ENCODE results near the gene NTRK3. TPM values are rescaled to one million over a fixed set of nuclear protein-coding genes. Genes with fewer than 3 reads are reported as not detected.

Gene NTRK3
- total RNA-seq, 4 donors from 2014 or later: 0.94 to 3.2 (median 1.8) TPM

GRCh38 chr15:87871731-87872320 is 384.7 kb downstream of the NTRK3 start:
- Histone ChIP-seq H3K9me3 (no peaks in the 10 kb centered on the region), H3K4me1 (no peaks in the 10 kb centered on the region), H3K4me3 (replicated peaks in 1 of 3) (no peak overlapping the region), H3K36me3 (no peaks in the 10 kb centered on the region), H3K27ac (no peak overlapping the region), H3K27me3 (no peaks in the 10 kb centered on the region)
- TF ChIP-seq POLR2A (IDR thresholded peaks at IDR 0.05): no peak
- no peak for TF ChIP-seq CTCF (IDR thresholded peaks at IDR 0.05)
- 70 to 80% methylated on average over 3 of the region's 3 CpGs for WGBS, 2 donors
- no peak for DNase-seq
- intact Hi-C loops (cut with DNase I): no loop called here

DNA sequence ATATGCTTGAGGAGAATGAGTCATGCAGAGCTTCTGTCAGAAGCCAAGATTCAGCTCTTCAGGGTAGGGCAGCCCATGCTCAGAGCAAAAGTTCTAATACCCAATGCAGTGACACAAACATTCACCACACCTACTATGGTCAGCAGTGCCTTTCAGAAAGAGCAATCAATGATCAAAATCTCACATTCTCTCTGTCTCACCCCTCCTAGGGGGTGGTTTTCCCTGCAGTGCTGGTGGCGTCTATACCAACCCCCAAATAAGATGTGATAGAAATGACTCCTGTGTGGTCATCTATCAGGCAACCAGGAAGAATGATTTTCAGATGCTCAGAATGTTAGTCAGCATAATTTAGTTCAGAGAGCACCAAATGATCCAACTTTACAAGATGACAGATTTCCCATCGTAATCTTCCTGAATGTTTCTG is 385.3 kb downstream of the NTRK3 start:
- Histone ChIP-seq H3K4me3 (replicated peaks in 1 of 3) (no peak overlapping the region), H3K36me3 (no peaks in the 10 kb centered on the region), H3K4me1 (no peaks in the 10 kb centered on the region), H3K27me3 (no peaks in the 10 kb centered on the region), H3K9me3 (no peaks in the 10 kb centered on the region), H3K27ac (no peak overlapping the region)
- no peak for DNase-seq
- WGBS, 2 donors: 92 to 93% methylated on average over 2 of the region's 2 CpGs
- intact Hi-C loops (cut with DNase I): no loop called here
- TF ChIP-seq POLR2A (IDR thresholded peaks at IDR 0.05) (no peak), CTCF (IDR thresholded peaks at IDR 0.05) (no peak)

DNA sequence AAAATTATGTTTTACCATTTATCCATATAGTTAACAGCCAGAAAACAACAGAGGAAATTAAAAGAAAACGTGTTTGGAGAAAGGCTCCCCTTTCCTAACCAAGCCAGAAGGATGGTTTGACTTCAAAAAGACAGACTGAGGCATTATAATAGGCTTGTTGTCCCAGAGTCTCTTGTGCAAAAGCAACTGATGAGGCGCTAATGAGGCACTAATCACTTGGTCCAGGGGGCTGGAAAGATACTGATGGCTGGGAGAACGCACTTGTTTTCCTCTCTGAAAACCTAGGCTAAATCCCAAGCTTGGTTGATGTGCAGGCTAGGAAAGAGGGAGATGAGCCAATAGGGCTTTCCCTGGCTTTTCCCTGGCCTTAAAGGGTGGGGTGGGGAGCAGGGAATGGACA is 389.6 kb downstream of the NTRK3 start:
- Histone ChIP-seq H3K27me3 (no peaks in the 10 kb centered on the region), H3K4me3 (replicated peaks in 1 of 3) (no peak overlapping the region), H3K4me1 (no peaks in the 10 kb centered on the region), H3K27ac (no peak overlapping the region), H3K36me3 (no peaks in the 10 kb centered on the region), H3K9me3 (no peaks in the 10 kb centered on the region)
- DNase-seq: no peak
- 10 to 18% methylated on average over 3 of the region's 3 CpGs for WGBS, 2 donors
- TF ChIP-seq POLR2A (IDR thresholded peaks at IDR 0.05) (no peak), CTCF (IDR thresholded peaks at IDR 0.05) (no peak)
- intact Hi-C loops (cut with DNase I): no loop called here

DNA sequence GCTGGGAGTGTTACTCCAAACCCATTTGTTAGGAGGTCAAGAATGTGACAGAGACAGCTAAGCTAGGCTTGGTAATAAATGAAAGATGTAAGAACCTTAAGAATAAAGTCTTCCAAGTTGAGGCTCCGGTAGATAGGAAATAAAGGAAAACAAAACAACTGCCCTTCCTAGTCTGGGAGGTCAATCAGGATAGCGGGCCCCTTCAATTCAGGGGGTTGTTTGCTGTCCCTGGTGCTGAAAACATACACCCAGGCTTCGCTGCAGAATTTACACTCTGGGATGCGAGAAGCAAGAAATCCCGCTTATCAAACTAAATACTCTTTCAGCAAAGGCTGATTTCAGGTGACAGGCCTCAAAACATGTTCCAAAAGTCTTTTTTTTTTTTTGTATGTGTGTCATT is 393.4 kb downstream of the NTRK3 start:
- H3K27ac ChIP-seq: no peak overlapping the region
- WGBS, 2 donors: 30 to 36% methylated on average over 5 of the region's 5 CpGs

More for the DNA sequence above, 393.4 kb downstream of the NTRK3 start:
- Histone ChIP-seq H3K9me3 (no peaks in the 10 kb centered on the region), H3K4me1 (no peaks in the 10 kb centered on the region), H3K36me3 (no peaks in the 10 kb centered on the region), H3K4me3 (replicated peaks in 1 of 3) (no peak overlapping the region), H3K27me3 (no peaks in the 10 kb centered on the region)
- no peak for DNase-seq
- no peak for TF ChIP-seq POLR2A (IDR thresholded peaks at IDR 0.05)
- TF ChIP-seq CTCF (IDR thresholded peaks at IDR 0.05): no peak
- intact Hi-C loops (cut with DNase I): no loop called here

All from thyroid gland (tissue), 4 donors.